Measurements from ENCODE around the gene PNPLA3. TPM values are rescaled to one million over a fixed set of nuclear protein-coding genes. Genes with fewer than 3 reads are reported as not detected.
A peak's percentile ranks its signal among the peaks of the same experiment; 100 is the strongest.

The PNPLA3 gene
- total and polyA plus RNA-seq, 5 donors = 0.15 to 1.0 (median 0.48) TPM; not detected in 2

DNA sequence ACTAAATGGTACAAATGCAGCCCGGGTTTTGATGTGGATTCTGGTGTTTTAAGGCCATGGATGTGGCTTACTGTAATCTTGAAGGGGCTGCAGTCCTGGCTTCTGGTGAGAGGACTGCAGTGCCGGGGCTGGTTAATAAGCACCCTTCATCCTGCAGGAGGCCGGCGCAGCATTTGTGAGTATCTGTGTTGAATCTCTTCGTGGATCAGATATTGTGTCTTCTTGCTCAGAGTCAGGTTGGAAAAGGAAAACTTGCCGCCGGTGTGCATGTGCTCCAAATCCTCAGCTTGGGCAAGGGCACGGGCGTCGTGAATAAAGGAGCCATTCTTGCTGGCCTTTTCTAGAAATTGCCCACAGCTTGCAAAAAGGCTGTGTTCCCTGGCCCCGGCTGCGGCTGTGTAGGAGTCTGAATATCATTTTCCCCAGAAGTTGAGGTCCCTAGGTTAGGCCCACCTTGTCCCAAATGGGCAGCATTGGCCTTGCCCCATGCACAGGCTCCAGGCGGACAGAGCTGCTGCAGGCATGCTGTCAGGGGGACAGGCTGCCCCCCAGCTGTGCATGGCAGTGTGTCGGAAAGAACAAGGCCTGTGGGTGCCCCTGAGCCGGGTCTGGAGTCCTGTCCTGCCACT is 71.6 kb downstream of the PNPLA3 start:
- no peaks in the 10 kb centered on the region for H3K27me3 ChIP-seq (ENCODE audit: control insufficient read depth, insufficient read depth)
- H3K9me3 ChIP-seq (ENCODE audit: control insufficient read depth, low read length) = no peaks in the 10 kb centered on the region
- no peak overlapping the region for H3K4me3 ChIP-seq (ENCODE audit: low read length)
- intact Hi-C loops (cut with DNase I) = loop anchor here in 3 of 4 donors (5.0 to 10.0 kb wide), 3 partner anchors 90 to 340 kb away; no protein-coding TSS in a partner anchor
- DNase-seq (no peak), ATAC-seq (no peak)
- H3K27ac ChIP-seq (ENCODE audit: low read length) = no peak overlapping the region
- 94% methylated on average over 15 of the region's 15 CpGs for WGBS
- no peaks in the 10 kb centered on the region for H3K4me1 ChIP-seq (ENCODE audit: control insufficient read depth, insufficient read depth, low read length)

DNA sequence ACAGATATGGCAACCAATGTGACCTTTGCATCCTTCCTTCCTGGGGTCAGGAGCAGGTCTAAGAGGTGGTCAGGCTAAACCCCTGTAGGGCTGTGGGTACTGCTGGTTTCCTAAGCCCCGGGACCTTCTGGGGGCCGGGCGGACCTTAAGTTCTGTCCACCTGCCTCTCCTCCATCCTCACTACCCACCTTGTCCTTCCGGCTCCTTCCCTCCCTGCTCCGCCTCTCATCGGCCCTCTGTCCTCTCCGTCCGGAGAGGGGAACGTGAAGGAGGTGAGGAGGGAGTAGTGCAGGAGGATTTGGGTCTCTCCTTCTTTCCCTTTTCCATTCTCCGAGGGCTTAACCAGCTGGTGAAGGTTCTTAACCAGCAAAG is 72.2 kb downstream of the PNPLA3 start:
- intact Hi-C loops (cut with DNase I) = loop anchor here in 3 of 4 donors (5.0 to 10.0 kb wide), 3 partner anchors 89 to 339 kb away; no protein-coding TSS in a partner anchor
- Histone ChIP-seq H3K4me1 (ENCODE audit: control insufficient read depth, insufficient read depth, low read length) (no peaks in the 10 kb centered on the region), H3K27me3 (ENCODE audit: control insufficient read depth, insufficient read depth) (no peaks in the 10 kb centered on the region), H3K27ac (ENCODE audit: low read length) (no peak overlapping the region), H3K4me3 (ENCODE audit: low read length) (no peak overlapping the region), H3K9me3 (ENCODE audit: control insufficient read depth, low read length) (no peaks in the 10 kb centered on the region)
- WGBS = 70% methylated on average over 10 of the region's 10 CpGs
- ATAC-seq (no peak), DNase-seq (no peak)

DNA sequence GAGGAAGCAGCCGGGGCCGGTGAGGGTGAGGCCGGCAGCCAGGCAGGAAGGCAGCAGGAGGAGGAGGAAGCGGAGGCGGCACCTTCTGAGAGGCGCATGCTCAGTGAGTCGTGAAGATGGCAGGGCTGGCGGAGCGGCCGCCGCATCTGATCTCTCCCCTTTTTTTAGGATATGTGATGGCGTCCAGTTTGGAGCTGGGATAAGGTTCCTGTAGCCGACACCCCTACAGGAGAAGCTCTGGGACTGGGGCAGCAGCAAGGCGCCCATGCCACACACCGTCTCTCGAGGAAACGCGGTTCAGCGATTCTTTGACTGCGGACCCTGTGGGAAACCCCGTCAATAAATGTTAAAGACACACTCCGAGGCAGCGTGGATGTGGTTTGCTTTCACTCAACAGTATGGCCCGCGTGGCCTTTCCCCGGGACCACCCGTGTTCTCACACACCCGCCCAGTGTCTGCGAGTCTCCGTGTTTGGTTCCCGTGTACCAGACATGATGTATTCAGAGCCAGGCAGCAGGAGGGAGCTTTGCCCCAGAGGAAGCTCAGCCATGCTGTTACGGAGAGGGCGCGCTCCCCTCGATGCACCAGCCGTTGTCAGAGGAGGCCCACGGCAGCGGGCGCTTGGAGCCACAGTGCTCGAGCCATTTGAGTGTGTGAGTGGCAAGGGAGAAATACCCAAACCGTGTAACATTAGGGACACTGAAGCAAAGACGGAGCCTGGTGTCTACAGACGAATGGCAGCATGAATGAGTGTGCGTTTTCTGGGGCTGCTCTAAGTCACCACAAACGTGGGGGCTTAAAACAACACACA is 72.8 kb downstream of the PNPLA3 start:
- H3K9me3 ChIP-seq (ENCODE audit: control insufficient read depth, low read length) = no peaks in the 10 kb centered on the region
- WGBS = 83% methylated on average over 45 of the region's 45 CpGs
- DNase-seq (peak; percentile 62 to 85 (median 82)), ATAC-seq (peak in 1 of 2 donors; percentile 32)
- no peak overlapping the region for H3K4me3 ChIP-seq (ENCODE audit: low read length)
- no peak overlapping the region for H3K27ac ChIP-seq (ENCODE audit: low read length)
- H3K4me1 ChIP-seq (ENCODE audit: control insufficient read depth, insufficient read depth, low read length) = no peaks in the 10 kb centered on the region
- intact Hi-C loops (cut with DNase I) = loop anchor here in 3 of 4 donors (5.0 to 10.0 kb wide), 3 partner anchors 88 to 338 kb away; no protein-coding TSS in a partner anchor
- no peaks in the 10 kb centered on the region for H3K27me3 ChIP-seq (ENCODE audit: control insufficient read depth, insufficient read depth)

DNA sequence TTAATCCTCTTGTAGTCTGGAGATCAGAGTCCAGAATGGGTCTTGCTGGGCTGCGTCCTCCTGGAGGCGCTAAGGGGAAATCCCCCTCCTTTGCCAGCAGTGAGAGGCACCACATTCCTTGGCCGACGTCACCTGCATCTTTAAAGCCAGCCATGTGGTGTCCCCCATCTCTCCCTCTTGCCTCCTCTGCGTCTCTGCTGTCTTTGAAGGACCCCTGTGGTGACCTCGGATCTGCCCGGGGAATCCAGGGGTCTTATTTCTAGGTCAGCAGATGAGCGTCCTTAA is 73.3 kb downstream of the PNPLA3 start:
- no peak for ATAC-seq
- no peaks in the 10 kb centered on the region for H3K4me1 ChIP-seq (ENCODE audit: control insufficient read depth, insufficient read depth, low read length)

More for the DNA sequence above, 73.3 kb downstream of the PNPLA3 start:
- intact Hi-C loops (cut with DNase I) = loop anchor here in 3 of 4 donors (5.0 to 10.0 kb wide), 3 partner anchors 88 to 338 kb away; no protein-coding TSS in a partner anchor
- no peak for DNase-seq
- H3K27me3 ChIP-seq (ENCODE audit: control insufficient read depth, insufficient read depth) = no peaks in the 10 kb centered on the region
- no peaks in the 10 kb centered on the region for H3K9me3 ChIP-seq (ENCODE audit: control insufficient read depth, low read length)
- no peak overlapping the region for H3K27ac ChIP-seq (ENCODE audit: low read length)
- H3K4me3 ChIP-seq (ENCODE audit: low read length) = no peak overlapping the region
- 90% methylated on average over 8 of the region's 8 CpGs for WGBS

Other genes with a start within 250 kb of the PNPLA3 start
- 1 to 10 TPM; 1.7 to 3.4 (median 2.4) TPM for gene EFCAB6, start 111.5 kb upstream of the PNPLA3 start, total RNA-seq
- gene EFCAB6, start 111.5 kb upstream of the PNPLA3 start, polyA plus RNA-seq = 0.70 TPM
- under 1 TPM; 0.17 to 0.42 (median 0.24) TPM for gene SULT4A1, start 61.3 kb upstream of the PNPLA3 start, total RNA-seq
- 0.57 TPM for gene SULT4A1, start 61.3 kb upstream of the PNPLA3 start, polyA plus RNA-seq
- not detected for gene PNPLA5, start 31.8 kb upstream of the PNPLA3 start, total RNA-seq
- gene PNPLA5, start 31.8 kb upstream of the PNPLA3 start, polyA plus RNA-seq = not detected
- 10 to 100 TPM; 53.3 to 65.3 (median 61.2) TPM for gene SAMM50, start 31.6 kb downstream of the PNPLA3 start, total RNA-seq
- gene SAMM50, start 31.6 kb downstream of the PNPLA3 start, polyA plus RNA-seq = 48.0 TPM
- gene PARVB, start 100.5 kb downstream of the PNPLA3 start, total RNA-seq = 100 to 1,000 TPM in 2 of 4 donors, 10 to 100 TPM in 2; 85.9 to 124 (median 99.1) TPM
- 44.0 TPM for gene PARVB, start 100.5 kb downstream of the PNPLA3 start, polyA plus RNA-seq

Data from right cardiac atrium (tissue), 5 donors.